Upper lobe of left lung (tissue), 6 donors: ENCODE measurements around the gene NHLRC1. TPM values are rescaled to one million over a fixed set of nuclear protein-coding genes. Genes with fewer than 3 reads are reported as not detected.

Experiments
- ATAC-seq, 2 donors: fragments of 200-7000 bp; cut with Tn5 transposase; one replicate each; pipeline ENCODE4 v1.9.1; 2022; ENCODE audit warnings: mild to moderate bottlenecking in 2 of 2, moderate library complexity in 2 of 2; ENCODE audit not compliant: low FRiP score in 2 of 2
- DNase-seq, 2 donors: peaks; one replicate each; pipeline ENCODE4 v3.0.0-alpha.2; 2019 to 2020
- H3K27ac ChIP-seq, 4 donors: fragments of 200-600 bp; sonication (generic); one replicate each; pipeline ENCODE4 v1.5.1; 2016 to 2019
- H3K27me3 ChIP-seq, 4 donors: fragments of 200-600 bp; sonication (generic); one replicate each; pipeline ENCODE4 v1.5.1; 2017 to 2019
- H3K36me3 ChIP-seq, 4 donors: fragments of 200-600 bp; sonication (generic); one replicate each; pipeline ENCODE4 v1.5.1; 2016 to 2019
- H3K4me1 ChIP-seq, 4 donors: fragments of 200-600 bp; sonication (generic); one replicate each; pipeline ENCODE4 v1.5.1; 2018 to 2019
- H3K4me3 ChIP-seq, 4 donors: fragments of 200-600 bp; sonication (generic); one replicate each; pipeline ENCODE4 v1.5.1; 2017 to 2019; ENCODE audit warnings: mild to moderate bottlenecking in 2 of 4, moderate library complexity in 1 of 4
- H3K9me3 ChIP-seq, 4 donors: fragments of 200-600 bp; sonication (generic); one replicate each; pipeline ENCODE4 v1.5.1; 2018 to 2019
- EP300 ChIP-seq, 4 donors: sonication (generic); formaldehyde crosslinking; IDR thresholded peaks; one replicate each; pipeline ENCODE4 v1.5.1; 2017; ENCODE audit warnings: antibody characterized with exemption in 4 of 4, control low read depth in 2 of 4
- POLR2A ChIP-seq, 4 donors: fragments of 450-650 bp; IDR thresholded peaks; one replicate each; pipeline ENCODE4 v1.5.1; 2016 to 2017; ENCODE audit warnings: antibody characterized with exemption in 4 of 4, mild to moderate bottlenecking in 2 of 4
- POLR2AphosphoS5 ChIP-seq, 2 donors: sonication (generic); formaldehyde crosslinking; IDR thresholded peaks; one replicate each; pipeline ENCODE4 v1.5.1; 2017; ENCODE audit warnings: antibody characterized with exemption in 2 of 2
- WGBS, 2 donors: methylation state at CpG; one replicate each; pipeline ENCODE4 v1.1.5; 2017 to 2018; 5-methylcytosine and 5-hydroxymethylcytosine counted together
- total RNA-seq, 6 donors: library from RNA; depleted of rRNA in 4 of 6; stranded (reverse); fragments of >200 nt in 4 of 6; gene quantifications; one replicate each; pipeline versions ENCODE4 v1.1.0 to v1.2.1, GENCODE V29; 2016 to 2021
- TF ChIP-seq, protein P1 (sequence below), 6 experiments: fragments of 450-650 bp in 4 of 6; fragments of 200-600 bp in 2 of 6; sonication (generic) in 2 of 6; IDR thresholded peaks; one replicate each; pipeline ENCODE4 v1.5.1; 2016 to 2019; ENCODE audit warnings: antibody characterized with exemption in 6 of 6
- donor health status: DM: no; HTN: no; CAD: no; lungs with moderate emphysema.
- donor health status: DM: no; HTN: yes; CAD: no; lungs with severe emphysema.

NHLRC1 gene
- total RNA-seq, 6 donors from 2014 or later: 1.9 to 4.1 (median 3.0) TPM; not detected in 2

DNA sequence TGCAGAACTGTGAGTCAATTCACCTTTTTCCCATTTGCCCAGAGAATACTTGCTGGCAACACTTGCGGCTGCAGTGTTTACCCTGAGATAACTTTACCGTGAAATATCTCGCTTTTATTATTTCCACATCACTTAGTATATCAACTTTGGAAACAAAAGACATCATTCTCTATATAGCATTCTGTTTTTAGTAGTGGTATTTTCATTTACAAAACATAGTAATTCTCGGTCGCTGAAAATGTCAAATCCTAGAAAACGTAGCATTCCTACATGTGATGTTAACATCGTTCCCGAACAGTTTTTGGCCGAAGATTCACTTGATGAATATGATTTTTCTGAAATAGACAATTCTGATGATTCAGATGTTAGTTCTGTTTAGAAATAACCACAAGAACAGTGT lies 52.0 kb downstream of the NHLRC1 start:
- H3K36me3 ChIP-seq: no peaks in the 10 kb centered on the region
- no peak overlapping the region for H3K4me3 ChIP-seq
- H3K27ac ChIP-seq: no peak overlapping the region
- no peak for DNase-seq
- WGBS, 2 donors: 88 to 94% methylated on average over 9 of the region's 9 CpGs
- no peak for ATAC-seq
- peaks cover 0 to 6% (median 0%) of the 10 kb centered on the region in 4 donors for H3K9me3 ChIP-seq
- H3K27me3 ChIP-seq: no peaks in the 10 kb centered on the region
- no peaks in the 10 kb centered on the region for H3K4me1 ChIP-seq
- TF ChIP-seq EP300 (IDR thresholded peaks at IDR 0.05) (no peak), POLR2AphosphoS5 (IDR thresholded peaks at IDR 0.05) (no peak), POLR2A (IDR thresholded peaks at IDR 0.05) (no peak)
- TF ChIP-seq, protein P1, sequence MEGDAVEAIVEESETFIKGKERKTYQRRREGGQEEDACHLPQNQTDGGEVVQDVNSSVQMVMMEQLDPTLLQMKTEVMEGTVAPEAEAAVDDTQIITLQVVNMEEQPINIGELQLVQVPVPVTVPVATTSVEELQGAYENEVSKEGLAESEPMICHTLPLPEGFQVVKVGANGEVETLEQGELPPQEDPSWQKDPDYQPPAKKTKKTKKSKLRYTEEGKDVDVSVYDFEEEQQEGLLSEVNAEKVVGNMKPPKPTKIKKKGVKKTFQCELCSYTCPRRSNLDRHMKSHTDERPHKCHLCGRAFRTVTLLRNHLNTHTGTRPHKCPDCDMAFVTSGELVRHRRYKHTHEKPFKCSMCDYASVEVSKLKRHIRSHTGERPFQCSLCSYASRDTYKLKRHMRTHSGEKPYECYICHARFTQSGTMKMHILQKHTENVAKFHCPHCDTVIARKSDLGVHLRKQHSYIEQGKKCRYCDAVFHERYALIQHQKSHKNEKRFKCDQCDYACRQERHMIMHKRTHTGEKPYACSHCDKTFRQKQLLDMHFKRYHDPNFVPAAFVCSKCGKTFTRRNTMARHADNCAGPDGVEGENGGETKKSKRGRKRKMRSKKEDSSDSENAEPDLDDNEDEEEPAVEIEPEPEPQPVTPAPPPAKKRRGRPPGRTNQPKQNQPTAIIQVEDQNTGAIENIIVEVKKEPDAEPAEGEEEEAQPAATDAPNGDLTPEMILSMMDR (IDR thresholded peaks at IDR 0.05): no peak

Other genes with a start within 250 kb of the NHLRC1 start
- 10 to 100 TPM; 35.8 to 59.9 (median 49.0) TPM for gene KIF13A, start 135.0 kb downstream of the NHLRC1 start, total RNA-seq
- gene TPMT, start 32.4 kb upstream of the NHLRC1 start, total RNA-seq: 10 to 100 TPM in 4 of 6 donors, 1 to 10 TPM in 2; 5.2 to 12.2 (median 10.7) TPM
- gene KDM1B, start 32.7 kb upstream of the NHLRC1 start, total RNA-seq: 10 to 100 TPM; 13.0 to 29.0 (median 22.0) TPM
- gene DEK, start 141.9 kb upstream of the NHLRC1 start, total RNA-seq: 100 to 1,000 TPM in 3 of 6 donors, 10 to 100 TPM in 3; 61.5 to 170 (median 92.4) TPM